ENCODE measurements around the gene CAAP1. TPM values are rescaled to one million over a fixed set of nuclear protein-coding genes. Genes with fewer than 3 reads are reported as not detected.

Gene CAAP1
- total RNA-seq, 2 donors from 2014 or later = 25.1 to 41.6 TPM

DNA sequence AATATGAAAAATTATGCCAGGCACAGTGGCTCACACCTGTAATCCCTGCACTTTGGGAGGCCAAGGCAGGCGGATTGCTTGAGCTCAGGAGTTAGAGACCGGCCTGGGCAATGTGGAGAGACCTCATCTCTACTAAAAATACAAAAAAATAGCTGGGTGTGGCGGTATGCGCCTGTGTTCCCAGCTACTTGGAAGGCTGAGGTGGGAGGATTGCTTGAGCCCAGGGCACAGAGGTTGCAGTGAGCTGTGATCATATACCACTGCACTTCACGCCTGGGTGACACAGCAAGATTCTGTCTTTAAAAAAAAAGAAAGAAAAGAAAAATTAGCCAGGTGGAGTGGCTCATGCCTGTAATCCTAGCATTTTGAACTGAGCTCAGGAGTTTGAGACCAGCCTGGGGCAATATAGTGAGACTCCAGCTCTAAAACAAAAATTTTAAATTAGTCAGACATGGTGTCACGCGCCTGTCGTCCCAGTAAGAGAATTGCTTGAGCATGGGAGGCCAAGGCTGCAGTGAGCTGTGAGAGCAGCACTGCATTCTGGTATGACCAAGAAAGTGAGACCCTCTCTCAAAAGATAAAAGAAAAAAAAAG is 36.4 kb upstream of the CAAP1 start:
- Histone ChIP-seq H3K27ac (ENCODE audit: low read depth, low read length) (no peak overlapping the region), H3K4me1 (ENCODE audit: control insufficient read depth, insufficient read depth, low read length) (no peaks in the 10 kb centered on the region), H3K9me3 (ENCODE audit: control insufficient read depth, low read length) (no peaks in the 10 kb centered on the region), H3K4me3 (ENCODE audit: low read length) (no peak overlapping the region), H3K9ac (ENCODE audit: extremely low read depth, low read length, poor library complexity, severe bottlenecking) (no peak overlapping the region), H3K27me3 (ENCODE audit: control insufficient read depth, insufficient read depth, low read length, poor library complexity, severe bottlenecking) (no peaks in the 10 kb centered on the region), H3K36me3 (ENCODE audit: control insufficient read depth, insufficient read depth, low read length) (peaks cover 80% of the 10 kb centered on the region)
- no peak overlapping the region for H3K27ac Mint-ChIP-seq
- no peaks in the 10 kb centered on the region for H3K27me3 Mint-ChIP-seq (ENCODE audit: insufficient read depth)
- TF ChIP-seq, protein P1, sequence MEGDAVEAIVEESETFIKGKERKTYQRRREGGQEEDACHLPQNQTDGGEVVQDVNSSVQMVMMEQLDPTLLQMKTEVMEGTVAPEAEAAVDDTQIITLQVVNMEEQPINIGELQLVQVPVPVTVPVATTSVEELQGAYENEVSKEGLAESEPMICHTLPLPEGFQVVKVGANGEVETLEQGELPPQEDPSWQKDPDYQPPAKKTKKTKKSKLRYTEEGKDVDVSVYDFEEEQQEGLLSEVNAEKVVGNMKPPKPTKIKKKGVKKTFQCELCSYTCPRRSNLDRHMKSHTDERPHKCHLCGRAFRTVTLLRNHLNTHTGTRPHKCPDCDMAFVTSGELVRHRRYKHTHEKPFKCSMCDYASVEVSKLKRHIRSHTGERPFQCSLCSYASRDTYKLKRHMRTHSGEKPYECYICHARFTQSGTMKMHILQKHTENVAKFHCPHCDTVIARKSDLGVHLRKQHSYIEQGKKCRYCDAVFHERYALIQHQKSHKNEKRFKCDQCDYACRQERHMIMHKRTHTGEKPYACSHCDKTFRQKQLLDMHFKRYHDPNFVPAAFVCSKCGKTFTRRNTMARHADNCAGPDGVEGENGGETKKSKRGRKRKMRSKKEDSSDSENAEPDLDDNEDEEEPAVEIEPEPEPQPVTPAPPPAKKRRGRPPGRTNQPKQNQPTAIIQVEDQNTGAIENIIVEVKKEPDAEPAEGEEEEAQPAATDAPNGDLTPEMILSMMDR (conservative IDR thresholded peaks at IDR 0.05) = no peak
- no peaks in the 10 kb centered on the region for H3K9me3 Mint-ChIP-seq
- no peaks in the 10 kb centered on the region for H3K4me1 Mint-ChIP-seq
- peaks cover 51% of the 10 kb centered on the region for H3K36me3 Mint-ChIP-seq (ENCODE audit: low read depth)
- WGBS, 2 experiments (ENCODE audit: insufficient coverage in 1 of 2, insufficient read length in 1 of 2) = 95 to 96% methylated on average over 5 to 8 of the region's 8 CpGs
- no peak for DNase-seq
- H3K4me3 Mint-ChIP-seq = no peak overlapping the region

DNA sequence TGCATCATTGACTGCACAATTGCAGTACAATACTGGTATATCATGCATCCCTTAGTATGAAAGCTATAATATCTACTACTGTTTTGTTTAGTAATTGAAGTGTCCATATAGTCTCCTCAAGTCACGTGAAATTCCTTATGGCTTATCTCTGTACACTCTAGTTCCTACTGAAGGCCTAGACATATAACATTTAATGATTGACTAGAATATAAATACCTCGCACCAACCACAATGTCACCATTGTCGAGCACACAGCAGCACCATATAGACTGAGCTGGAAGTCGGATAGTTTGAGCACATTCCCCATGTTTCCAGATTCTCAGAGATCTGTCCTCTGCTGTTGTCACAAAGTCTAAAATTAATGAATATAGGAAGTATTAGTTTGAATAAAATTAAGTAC is 33.0 kb upstream of the CAAP1 start:
- TF ChIP-seq, protein P1 (conservative IDR thresholded peaks at IDR 0.05) = no peak
- no peaks in the 10 kb centered on the region for H3K4me1 ChIP-seq (ENCODE audit: control insufficient read depth, insufficient read depth, low read length)
- peaks cover 90% of the 10 kb centered on the region for H3K36me3 ChIP-seq (ENCODE audit: control insufficient read depth, insufficient read depth, low read length)
- 98 to 100% methylated on average over 3 to 4 of the region's 4 CpGs for WGBS, 2 experiments (ENCODE audit: insufficient coverage in 1 of 2, insufficient read length in 1 of 2)
- H3K4me1 Mint-ChIP-seq = no peaks in the 10 kb centered on the region
- no peaks in the 10 kb centered on the region for H3K9me3 ChIP-seq (ENCODE audit: control insufficient read depth, low read length)
- H3K9me3 Mint-ChIP-seq = no peaks in the 10 kb centered on the region
- H3K36me3 Mint-ChIP-seq (ENCODE audit: low read depth) = peaks cover 59% of the 10 kb centered on the region
- no peak overlapping the region for H3K4me3 Mint-ChIP-seq
- H3K27ac ChIP-seq (ENCODE audit: low read depth, low read length) = no peak overlapping the region
- H3K9ac ChIP-seq (ENCODE audit: extremely low read depth, low read length, poor library complexity, severe bottlenecking) = no peak overlapping the region
- H3K27ac Mint-ChIP-seq = no peak overlapping the region
- H3K4me3 ChIP-seq (ENCODE audit: low read length) = no peak overlapping the region
- H3K27me3 ChIP-seq (ENCODE audit: control insufficient read depth, insufficient read depth, low read length, poor library complexity, severe bottlenecking) = no peaks in the 10 kb centered on the region
- DNase-seq = no peak
- no peaks in the 10 kb centered on the region for H3K27me3 Mint-ChIP-seq (ENCODE audit: insufficient read depth)

DNA sequence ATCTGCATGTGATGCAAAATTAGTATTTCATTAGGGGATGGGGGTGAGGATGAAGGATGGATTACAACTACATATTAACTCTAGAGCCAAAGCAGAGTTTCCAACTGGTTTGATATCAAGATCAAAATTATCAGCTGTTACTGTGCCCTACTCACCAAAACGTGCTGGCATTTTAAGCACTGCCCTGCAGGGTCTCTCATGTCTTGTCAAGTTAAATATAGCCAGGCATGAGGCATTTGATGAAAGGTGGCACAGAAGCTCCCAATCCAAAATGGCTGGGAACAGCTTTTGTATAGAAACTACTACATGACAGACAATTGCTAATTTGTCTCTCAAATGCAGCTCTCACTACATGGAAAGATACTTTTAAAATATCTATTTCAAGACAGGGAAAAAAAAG is 27.1 kb upstream of the CAAP1 start:
- Mint-ChIP-seq H3K9me3 (no peaks in the 10 kb centered on the region), H3K27me3 (ENCODE audit: insufficient read depth) (no peaks in the 10 kb centered on the region), H3K4me3 (no peak overlapping the region), H3K27ac (no peak overlapping the region), H3K4me1 (no peaks in the 10 kb centered on the region), H3K36me3 (ENCODE audit: low read depth) (peaks cover 73% of the 10 kb centered on the region)
- 95 to 100% methylated on average over 1 of the region's 1 CpG for WGBS, 2 experiments (ENCODE audit: insufficient coverage in 1 of 2, insufficient read length in 1 of 2)
- H3K27ac ChIP-seq (ENCODE audit: low read depth, low read length) = no peak overlapping the region
- no peak for DNase-seq
- H3K9me3 ChIP-seq (ENCODE audit: control insufficient read depth, low read length) = no peaks in the 10 kb centered on the region
- no peaks in the 10 kb centered on the region for H3K4me1 ChIP-seq (ENCODE audit: control insufficient read depth, insufficient read depth, low read length)
- H3K9ac ChIP-seq (ENCODE audit: extremely low read depth, low read length, poor library complexity, severe bottlenecking) = no peak overlapping the region
- TF ChIP-seq, protein P1 (conservative IDR thresholded peaks at IDR 0.05) = no peak
- no peak overlapping the region for H3K4me3 ChIP-seq (ENCODE audit: low read length)
- H3K36me3 ChIP-seq (ENCODE audit: control insufficient read depth, insufficient read depth, low read length) = peaks cover 92% of the 10 kb centered on the region
- H3K27me3 ChIP-seq (ENCODE audit: control insufficient read depth, insufficient read depth, low read length, poor library complexity, severe bottlenecking) = no peaks in the 10 kb centered on the region
